MM.1S (cell line): Measurements from ENCODE around the gene HERC4.

ENCODE experiments used
- CTCF ChIP-seq: fragments of 300-600 bp; sonication (generic); IDR thresholded peaks from 2 replicates; pipeline ENCODE4 v1.5.1; 2016; ENCODE audit warnings: antibody characterized with exemption, low read length, mixed read lengths
- EZH2 ChIP-seq: fragments of 300-600 bp; sonication (generic); optimal IDR thresholded peaks from 2 replicates; pipeline ENCODE3; 2017; ENCODE audit warnings: low read depth, mild to moderate bottlenecking, antibody characterized with exemption, low read length, mixed read lengths

- TF ChIP-seq CTCF (no peak), EZH2 (no peak)
Observed at GRCh38 chr10:67943917-67944316, 131.2 kb downstream of the HERC4 start.
